Measurements from ENCODE around the gene CREB3L2. TPM values are rescaled to one million over a fixed set of nuclear protein-coding genes. Genes with fewer than 3 reads are reported as not detected.

The CREB3L2 gene
- total RNA-seq, 2 experiments from 2014 or later, result 21.0 to 24.4 TPM

DNA sequence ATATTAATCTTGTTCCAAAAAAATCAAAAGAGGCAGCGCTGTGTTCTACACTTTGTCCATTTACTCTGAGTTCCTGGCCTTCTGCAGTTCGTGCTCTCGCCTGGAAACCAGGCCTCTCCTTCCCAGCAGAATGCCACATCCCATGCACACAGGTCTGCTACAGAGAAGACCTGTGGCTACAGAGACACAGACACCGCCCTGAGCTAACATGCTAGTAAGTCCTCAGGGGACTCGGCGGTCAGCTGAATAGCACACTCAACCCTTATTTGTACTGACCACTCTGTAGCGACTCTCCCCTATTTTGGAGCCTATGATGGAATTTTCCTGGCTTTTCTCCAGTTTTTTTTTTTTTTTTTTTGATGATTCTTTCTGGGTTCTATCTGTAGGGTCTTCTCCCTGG lies 12.8 kb downstream of the CREB3L2 start:
- CTCF ChIA-PET, result no interaction called here
- Mint-ChIP-seq H3K27me3 (no peaks in the 10 kb centered on the region), H3K9me3 (no peaks in the 10 kb centered on the region), H3K4me3 (no peak overlapping the region), H3K36me3 (ENCODE audit: low read depth) (peaks cover 13% of the 10 kb centered on the region), H3K27ac (no peak overlapping the region), H3K4me1 (ENCODE audit: low read depth) (peaks cover 16% of the 10 kb centered on the region)
- ATAC-seq (no peak), DNase-seq (no peak)
- POLR2A ChIA-PET, result no interaction called here
- TF ChIP-seq, protein P1, sequence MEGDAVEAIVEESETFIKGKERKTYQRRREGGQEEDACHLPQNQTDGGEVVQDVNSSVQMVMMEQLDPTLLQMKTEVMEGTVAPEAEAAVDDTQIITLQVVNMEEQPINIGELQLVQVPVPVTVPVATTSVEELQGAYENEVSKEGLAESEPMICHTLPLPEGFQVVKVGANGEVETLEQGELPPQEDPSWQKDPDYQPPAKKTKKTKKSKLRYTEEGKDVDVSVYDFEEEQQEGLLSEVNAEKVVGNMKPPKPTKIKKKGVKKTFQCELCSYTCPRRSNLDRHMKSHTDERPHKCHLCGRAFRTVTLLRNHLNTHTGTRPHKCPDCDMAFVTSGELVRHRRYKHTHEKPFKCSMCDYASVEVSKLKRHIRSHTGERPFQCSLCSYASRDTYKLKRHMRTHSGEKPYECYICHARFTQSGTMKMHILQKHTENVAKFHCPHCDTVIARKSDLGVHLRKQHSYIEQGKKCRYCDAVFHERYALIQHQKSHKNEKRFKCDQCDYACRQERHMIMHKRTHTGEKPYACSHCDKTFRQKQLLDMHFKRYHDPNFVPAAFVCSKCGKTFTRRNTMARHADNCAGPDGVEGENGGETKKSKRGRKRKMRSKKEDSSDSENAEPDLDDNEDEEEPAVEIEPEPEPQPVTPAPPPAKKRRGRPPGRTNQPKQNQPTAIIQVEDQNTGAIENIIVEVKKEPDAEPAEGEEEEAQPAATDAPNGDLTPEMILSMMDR (IDR thresholded peaks at IDR 0.05), result no peak
- intact Hi-C loops (cut with micrococcal nuclease), result no loop called here

DNA sequence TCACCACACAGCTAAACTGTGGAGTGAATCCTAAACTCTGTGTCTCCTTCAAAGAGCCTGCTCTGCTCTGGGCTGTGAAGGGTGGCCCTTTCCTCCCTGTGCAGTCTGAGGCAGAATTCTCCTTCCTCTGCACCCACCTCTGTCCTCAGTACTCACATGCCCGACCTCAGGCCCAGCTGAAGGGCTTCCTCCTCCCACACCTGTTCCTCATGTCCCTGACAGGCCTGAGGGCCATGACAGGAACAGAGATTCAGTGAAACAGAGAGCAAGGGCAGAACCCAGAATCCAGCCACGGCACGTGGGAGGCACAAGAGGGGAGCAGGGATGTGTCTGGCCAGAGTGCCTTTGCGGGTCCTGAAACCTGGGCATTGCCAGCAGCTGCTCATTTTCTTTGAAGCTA lies 13.9 kb downstream of the CREB3L2 start:
- Mint-ChIP-seq H3K4me1 (ENCODE audit: low read depth) (peaks cover 12% of the 10 kb centered on the region), H3K9me3 (peaks cover 2% of the 10 kb centered on the region), H3K36me3 (ENCODE audit: low read depth) (peaks cover 19% of the 10 kb centered on the region), H3K27ac (no peak overlapping the region), H3K27me3 (no peaks in the 10 kb centered on the region), H3K4me3 (no peak overlapping the region)
- intact Hi-C loops (cut with micrococcal nuclease), result no loop called here
- peak; percentile 47 for ATAC-seq
- CTCF ChIA-PET, result interaction anchor here (1.6 kb wide), 1 partner anchor 15 kb away, joined by 7 read pairs; the partner anchor contains the start of gene CREB3L2
- POLR2A ChIA-PET, result no interaction called here
- peak; percentile 17 for DNase-seq
- TF ChIP-seq, protein P1 (IDR thresholded peaks at IDR 0.05), result no peak

DNA sequence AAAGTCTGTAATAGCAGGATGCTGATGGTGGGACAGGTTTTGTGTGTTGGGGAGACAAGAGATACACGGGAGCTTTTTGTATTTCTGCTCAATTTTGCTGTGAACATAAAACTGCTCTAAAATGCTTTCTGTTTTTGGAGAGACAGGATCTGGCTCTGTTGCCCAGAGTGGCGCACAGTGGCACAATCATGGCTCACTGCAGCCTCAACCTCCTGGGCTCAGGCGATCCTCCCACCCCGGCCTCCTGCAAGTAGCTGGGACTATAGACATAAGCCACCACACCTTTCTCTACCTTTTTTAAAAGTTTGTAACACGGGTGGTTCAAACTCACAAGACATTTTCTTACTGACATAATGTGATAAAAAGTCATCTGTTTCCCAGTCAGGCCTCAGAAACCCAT lies 14.3 kb downstream of the CREB3L2 start:
- Mint-ChIP-seq H3K4me3 (no peak overlapping the region), H3K36me3 (ENCODE audit: low read depth) (peaks cover 23% of the 10 kb centered on the region), H3K9me3 (peaks cover 6% of the 10 kb centered on the region), H3K27me3 (no peaks in the 10 kb centered on the region), H3K4me1 (ENCODE audit: low read depth) (peaks cover 8% of the 10 kb centered on the region), H3K27ac (no peak overlapping the region)
- DNase-seq (no peak), ATAC-seq (no peak)
- ChIA-PET POLR2A (no interaction called here), CTCF (interaction anchor here (1.6 kb wide), 1 partner anchor 15 kb away, joined by 7 read pairs; the partner anchor contains the start of gene CREB3L2)
- TF ChIP-seq, protein P1 (IDR thresholded peaks at IDR 0.05), result no peak
- intact Hi-C loops (cut with micrococcal nuclease), result no loop called here

DNA sequence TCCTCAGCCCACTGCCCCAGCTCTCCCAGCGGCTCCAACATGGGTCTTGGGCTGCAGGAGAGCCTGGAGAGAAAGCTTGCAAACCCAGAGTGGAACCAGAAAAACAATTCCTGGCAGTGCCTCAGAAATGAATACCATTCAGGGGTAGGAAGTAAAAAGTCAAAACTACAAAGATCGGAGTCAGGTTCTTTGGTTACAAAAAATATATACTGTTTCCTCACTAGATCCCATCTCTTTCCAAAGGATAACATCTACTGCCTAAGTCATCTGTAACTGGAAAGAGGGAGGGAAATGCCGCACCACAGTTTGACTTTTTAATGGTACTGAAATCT lies 14.9 kb downstream of the CREB3L2 start:
- H3K27me3 Mint-ChIP-seq, result no peaks in the 10 kb centered on the region
- H3K4me3 Mint-ChIP-seq, result no peak overlapping the region
- CTCF ChIA-PET, result interaction anchor here (1.6 kb wide), 1 partner anchor 16 kb away, joined by 7 read pairs; the partner anchor contains the start of gene CREB3L2
- H3K4me1 Mint-ChIP-seq (ENCODE audit: low read depth), result peaks cover 2% of the 10 kb centered on the region
- POLR2A ChIA-PET, result interaction anchor here (1.4 kb wide), 1 partner anchor 13 kb away, joined by 5 read pairs; no protein-coding TSS in a partner anchor
- H3K9me3 Mint-ChIP-seq, result peaks cover 10% of the 10 kb centered on the region
- no peak for ATAC-seq
- peaks cover 25% of the 10 kb centered on the region for H3K36me3 Mint-ChIP-seq (ENCODE audit: low read depth)
- intact Hi-C loops (cut with micrococcal nuclease), result no loop called here
- H3K27ac Mint-ChIP-seq, result no peak overlapping the region
- TF ChIP-seq, protein P1 (IDR thresholded peaks at IDR 0.05), result no peak
- DNase-seq, result no peak

DNA sequence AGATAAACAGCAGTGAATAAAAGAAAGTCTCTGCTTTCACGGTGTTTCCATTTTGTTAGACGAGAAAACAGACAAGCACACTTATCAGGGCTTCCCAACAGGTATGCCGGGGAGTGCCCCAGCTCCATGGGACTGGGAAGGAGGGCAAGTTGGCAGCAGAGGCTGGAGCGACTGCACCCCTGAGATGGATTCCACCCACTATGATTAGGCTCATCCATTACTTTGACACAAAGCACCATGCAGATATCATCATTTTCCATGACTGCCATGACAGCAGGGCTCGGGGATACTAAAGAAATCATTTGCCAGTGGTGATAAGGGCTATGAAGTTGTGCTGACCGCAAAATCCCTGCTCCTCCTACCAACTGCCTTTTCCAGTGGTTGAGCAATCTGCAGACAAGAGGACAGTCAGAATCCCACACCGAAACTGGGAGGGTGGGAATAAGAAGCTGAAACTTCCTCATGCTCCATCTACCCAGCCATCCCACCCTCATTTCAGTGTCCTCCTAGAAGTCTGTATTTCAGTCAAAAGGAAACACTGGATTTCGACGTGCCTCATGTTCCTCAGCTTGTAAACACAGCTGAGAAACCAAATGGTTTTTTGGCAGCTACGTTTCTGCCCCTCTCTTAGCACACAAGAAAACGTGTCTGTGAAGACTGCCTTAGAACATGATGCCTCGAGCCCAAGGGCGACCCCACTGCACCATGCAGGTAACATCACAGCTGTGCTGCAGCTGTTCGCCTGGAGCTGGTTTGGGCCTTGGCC lies 15.5 kb downstream of the CREB3L2 start:
- POLR2A ChIA-PET, result interaction anchor here (1.4 kb wide), 1 partner anchor 13 kb away, joined by 5 read pairs; no protein-coding TSS in a partner anchor
- Mint-ChIP-seq H3K27me3 (no peaks in the 10 kb centered on the region), H3K27ac (no peak overlapping the region), H3K4me1 (ENCODE audit: low read depth) (no peaks in the 10 kb centered on the region), H3K9me3 (peaks cover 10% of the 10 kb centered on the region), H3K36me3 (ENCODE audit: low read depth) (peaks cover 25% of the 10 kb centered on the region), H3K4me3 (no peak overlapping the region)
- no peak for ATAC-seq
- TF ChIP-seq, protein P1 (IDR thresholded peaks at IDR 0.05), result no peak
- DNase-seq, result no peak
- intact Hi-C loops (cut with micrococcal nuclease), result no loop called here
- CTCF ChIA-PET, result interaction anchor here (1.6 kb wide), 1 partner anchor 16 kb away, joined by 7 read pairs; the partner anchor contains the start of gene CREB3L2

Measured in activated CD8-positive, alpha-beta T cell treated with anti-CD3 and anti-CD28 coated beads for 36 hours (primary cell).